Vagina (tissue), 2 donors: ENCODE results near the gene ANKHD1.

Experiments
- POLR2A ChIP-seq, 2 donors: fragments of 450-650 bp; IDR thresholded peaks; one replicate each; pipeline ENCODE4 v1.6.1; 2017; ENCODE audit warnings: antibody characterized with exemption in 2 of 2, mild to moderate bottlenecking in 2 of 2, moderate library complexity in 2 of 2
- POLR2AphosphoS5 ChIP-seq, 2 donors: sonication (generic); formaldehyde crosslinking; IDR thresholded peaks; one replicate each; pipeline ENCODE4 v1.9.0; 2017; ENCODE audit warnings: antibody characterized with exemption in 2 of 2, mild to moderate bottlenecking in 2 of 2, low read depth in 1 of 2; ENCODE audit not compliant: insufficient read depth in 1 of 2

GRCh38 chr5:140548791-140549190 is 147.2 kb downstream of the ANKHD1 start:
- TF ChIP-seq POLR2A (IDR thresholded peaks at IDR 0.05) (no peak), POLR2AphosphoS5 (IDR thresholded peaks at IDR 0.05; ENCODE audit: insufficient read depth in 1 of 2, low read depth in 1 of 2) (no peak)
